Measurements from ENCODE around the gene ALG14.
"Not testable (repeated sequence)": the region's sequence is repeated elsewhere in the genome, so short reads cannot be mapped to it uniquely, and the experiment has no call there.

ALG14 gene

DNA sequence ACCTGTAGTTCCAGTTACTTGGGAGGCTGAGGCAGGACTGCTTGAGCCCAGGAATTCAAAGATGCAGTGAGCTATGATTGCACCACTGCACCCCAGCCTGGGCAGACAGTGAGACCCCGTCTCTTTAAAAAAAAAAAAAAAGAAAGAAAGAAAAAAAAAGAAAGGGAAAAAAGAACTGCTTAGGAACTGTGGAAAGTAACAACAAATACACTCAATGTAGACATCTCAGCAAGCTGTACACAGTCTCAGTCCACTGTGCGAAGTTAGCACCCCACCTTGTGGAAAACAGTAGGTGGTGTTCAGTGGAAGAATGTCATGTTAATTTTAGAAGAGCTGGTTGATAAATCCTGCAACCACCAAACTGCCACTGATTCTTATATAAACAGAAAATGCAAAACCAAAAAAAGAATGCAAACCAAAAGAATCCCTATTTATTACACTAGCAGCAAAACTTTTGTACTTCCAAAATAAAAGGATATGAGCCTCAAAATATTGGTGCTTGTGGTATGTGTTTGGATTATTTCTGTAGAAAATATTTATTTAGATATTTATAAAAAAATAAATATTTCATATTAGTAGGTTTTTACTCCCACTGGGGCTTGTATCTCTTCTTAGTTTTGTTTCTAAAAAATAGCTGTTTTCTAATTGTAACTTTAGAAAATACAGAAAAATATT, 31.1 kb downstream of the ALG14 start:
- DNase-seq = no peak

- no peak for DNase-seq
Observed at GRCh38 chr1:95040032-95040525, 32.7 kb downstream of the ALG14 start.

DNA sequence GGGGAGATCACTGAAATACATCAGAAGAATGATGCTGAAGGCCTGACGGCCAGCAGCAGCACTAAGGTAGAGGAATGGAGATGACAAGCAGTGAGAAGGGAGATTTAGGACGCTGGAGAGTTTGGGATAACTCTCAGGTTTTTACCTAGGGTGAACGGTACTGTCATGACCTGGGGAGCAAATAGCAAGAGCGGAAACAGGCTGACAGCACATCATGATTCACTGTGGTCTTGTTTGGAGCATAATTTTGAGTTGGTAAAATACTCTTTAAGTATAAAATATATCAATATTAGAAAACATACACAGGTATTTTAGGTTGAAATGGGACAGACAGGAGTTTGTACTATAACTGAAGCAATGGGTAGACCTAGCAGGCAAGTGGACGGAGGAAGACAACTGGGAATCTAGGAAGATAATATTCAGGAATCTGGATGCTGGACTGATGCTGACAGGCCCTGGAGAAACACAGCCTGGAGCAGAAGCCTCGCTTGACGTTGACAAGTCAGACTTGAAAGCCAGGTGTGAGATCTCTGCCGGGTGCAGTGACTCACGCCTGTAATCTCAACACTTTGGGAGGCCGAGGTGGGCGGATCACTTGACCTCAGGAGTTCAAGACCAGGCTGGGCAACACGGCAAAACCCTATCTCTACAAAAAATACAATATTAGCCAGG, 33.3 kb downstream of the ALG14 start:
- DNase-seq = no peak

DNA sequence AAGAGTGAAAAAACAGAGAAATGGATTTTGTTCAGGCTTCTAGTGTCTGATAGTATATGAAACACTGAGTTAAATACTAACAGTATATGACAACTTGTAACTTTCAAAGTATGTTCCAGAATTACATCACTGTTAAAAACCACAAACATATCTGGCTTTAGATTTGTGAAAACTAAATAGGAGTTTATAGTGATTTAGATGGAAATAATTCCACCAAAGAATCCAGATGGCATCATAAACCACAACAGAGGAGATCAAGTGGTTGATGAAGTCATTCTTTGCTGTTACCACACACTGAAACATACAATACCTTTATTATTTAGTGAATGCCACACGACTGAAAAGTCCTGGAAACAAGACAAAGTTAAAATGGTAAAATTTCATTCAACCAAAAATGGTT, 37.2 kb downstream of the ALG14 start:
- DNase-seq = no peak

- no peak for DNase-seq
Observed at GRCh38 chr1:95034506-95034905, 38.2 kb downstream of the ALG14 start.

- DNase-seq = no peak
Observed at GRCh38 chr1:95033843-95034242, 38.9 kb downstream of the ALG14 start.

DNA sequence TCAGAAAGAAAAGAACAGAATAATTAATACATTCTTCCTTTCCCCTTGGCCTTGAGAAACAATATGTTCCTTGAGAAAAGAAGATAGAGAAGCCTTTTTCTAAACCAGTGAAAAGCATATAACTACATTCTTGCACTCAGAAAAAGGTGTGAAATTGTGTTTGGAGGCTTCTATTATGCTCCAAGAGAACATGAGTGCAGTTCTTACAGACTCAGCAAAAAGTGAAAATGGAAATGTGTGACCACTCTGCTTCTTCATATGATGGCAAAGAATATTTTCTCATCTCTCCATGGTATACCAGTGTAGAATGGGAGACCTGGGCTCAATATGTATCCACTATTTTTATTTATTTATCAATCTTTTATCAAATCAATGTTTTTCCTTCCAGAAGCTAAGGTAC, 43.2 kb downstream of the ALG14 start:
- DNase-seq = no peak

DNA sequence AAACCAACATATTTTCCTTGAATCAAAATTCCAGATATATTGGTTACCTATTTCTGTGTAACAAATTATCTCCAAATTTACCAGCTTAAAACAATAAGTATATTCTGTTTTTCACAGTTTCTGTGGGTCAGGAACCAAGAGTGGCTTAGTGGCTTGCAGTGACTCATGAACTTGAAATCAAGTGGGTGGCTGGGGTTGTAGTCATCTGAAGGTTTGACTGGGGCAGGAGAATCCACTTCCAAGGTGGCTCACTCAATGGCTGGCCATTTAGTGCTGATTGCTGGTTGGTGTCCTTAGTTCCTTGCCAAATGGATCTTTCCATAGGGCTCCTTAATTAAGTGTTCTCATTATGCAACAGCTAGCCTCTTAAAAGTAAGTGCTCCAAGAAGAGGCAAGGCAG, 43.8 kb downstream of the ALG14 start:
- DNase-seq = no peak

GRCh38 chr1:95027046-95027445, 45.7 kb downstream of the ALG14 start:
- DNase-seq = no peak

- DNase-seq = no peak
Observed at GRCh38 chr1:95023399-95024043, 49.2 kb downstream of the ALG14 start.

GRCh38 chr1:95022644-95022926, 50.2 kb downstream of the ALG14 start:
- no peak for DNase-seq

DNA sequence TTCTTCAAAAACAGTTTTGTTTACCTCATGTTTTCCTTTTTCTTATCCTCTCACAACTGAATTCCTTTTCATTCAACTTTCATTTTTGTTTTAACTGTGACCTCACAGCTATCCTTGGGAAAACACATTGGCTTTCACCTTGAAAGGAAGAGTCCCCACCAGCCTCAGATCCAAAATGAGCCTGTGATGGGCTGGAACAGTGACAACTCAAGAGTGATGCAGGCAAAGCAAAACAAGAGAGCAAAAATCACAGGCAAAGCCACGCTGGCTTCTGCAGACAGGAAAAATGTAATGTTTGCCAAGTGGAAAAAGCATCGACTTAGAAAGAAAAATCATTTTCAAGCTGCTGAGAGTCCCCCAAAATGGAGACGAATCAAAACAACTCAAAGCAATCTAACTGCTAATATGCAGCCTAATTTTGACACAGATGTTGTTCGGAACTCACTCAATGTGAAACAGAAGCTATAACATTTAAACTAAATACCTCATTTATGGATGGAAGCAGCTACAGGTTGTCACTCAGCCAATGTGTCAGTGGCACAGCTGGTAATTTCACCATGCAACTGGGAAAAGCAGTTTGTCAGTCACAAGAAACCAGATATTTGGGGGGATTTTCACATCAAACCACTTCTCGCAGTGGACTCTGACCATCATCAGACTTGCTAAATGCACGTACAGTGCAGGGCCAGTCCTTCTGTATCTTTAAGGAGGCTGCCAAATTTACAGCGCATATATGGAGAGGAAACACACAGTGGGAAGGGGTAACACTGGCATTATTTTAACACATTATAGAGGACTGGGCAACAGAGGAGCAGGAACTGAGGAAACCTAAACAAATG, 50.7 kb downstream of the ALG14 start:
- no peak for DNase-seq

- no peak for DNase-seq
Observed at GRCh38 chr1:95021119-95021518, 51.6 kb downstream of the ALG14 start.

GRCh38 chr1:95019466-95019865, 53.3 kb downstream of the ALG14 start:
- not testable (repeated sequence) for DNase-seq

DNA sequence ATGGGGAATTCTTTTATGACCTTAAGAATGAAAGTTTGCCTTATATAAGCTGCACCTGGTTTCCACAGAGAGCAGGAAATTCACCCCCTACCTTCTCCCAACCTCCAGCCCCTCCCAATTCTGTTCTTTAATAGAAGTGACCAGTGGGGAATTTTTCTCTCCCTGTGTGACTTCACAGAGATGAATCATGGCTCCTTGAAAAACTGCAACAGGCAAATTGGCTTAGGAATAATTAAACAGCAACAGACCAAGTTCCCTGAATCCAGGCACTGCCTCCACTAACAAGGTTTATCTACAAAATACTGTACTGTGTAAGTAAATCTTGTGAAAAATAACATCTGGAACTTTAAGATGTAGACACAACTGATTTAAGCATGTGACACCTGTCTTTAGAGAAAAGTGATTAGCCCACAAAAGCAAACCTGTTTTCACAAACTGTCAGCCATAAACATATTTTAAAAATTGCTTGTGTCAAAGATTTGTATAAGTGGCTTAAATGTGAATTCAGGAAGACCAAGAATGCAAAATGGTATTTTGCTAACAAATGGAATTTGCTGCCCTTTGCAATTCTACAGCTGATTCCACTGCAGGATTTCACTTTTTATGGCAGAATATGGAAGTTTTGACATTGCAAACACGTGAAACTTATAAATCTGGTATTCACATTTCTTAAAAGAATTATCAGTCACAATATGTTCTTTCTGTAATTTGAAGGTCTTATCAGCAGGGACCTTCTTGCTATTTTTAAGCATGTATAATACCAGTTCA, 54.0 kb downstream of the ALG14 start:
- no peak for DNase-seq

DNA sequence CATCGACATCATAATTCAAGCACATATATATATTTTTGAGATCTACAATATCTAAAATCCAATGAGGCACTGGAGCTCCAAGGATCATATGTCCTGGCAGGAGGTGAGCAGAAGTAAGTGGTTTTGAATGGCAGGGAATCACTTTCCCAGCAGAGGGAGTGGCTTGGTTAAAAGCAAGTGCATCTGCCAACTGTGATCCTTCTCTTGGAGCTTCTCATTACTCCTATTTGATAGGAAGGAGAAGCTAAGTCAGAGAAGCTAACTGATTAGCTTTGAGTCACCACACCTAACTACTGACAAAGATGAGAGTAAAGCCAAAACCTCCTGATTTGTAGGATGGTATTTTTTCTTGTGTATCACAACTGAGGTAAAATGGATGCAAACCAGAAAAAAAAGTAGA, 55.0 kb downstream of the ALG14 start:
- DNase-seq = no peak

GRCh38 chr1:95015076-95015475, 57.7 kb downstream of the ALG14 start:
- DNase-seq = no peak

DNA sequence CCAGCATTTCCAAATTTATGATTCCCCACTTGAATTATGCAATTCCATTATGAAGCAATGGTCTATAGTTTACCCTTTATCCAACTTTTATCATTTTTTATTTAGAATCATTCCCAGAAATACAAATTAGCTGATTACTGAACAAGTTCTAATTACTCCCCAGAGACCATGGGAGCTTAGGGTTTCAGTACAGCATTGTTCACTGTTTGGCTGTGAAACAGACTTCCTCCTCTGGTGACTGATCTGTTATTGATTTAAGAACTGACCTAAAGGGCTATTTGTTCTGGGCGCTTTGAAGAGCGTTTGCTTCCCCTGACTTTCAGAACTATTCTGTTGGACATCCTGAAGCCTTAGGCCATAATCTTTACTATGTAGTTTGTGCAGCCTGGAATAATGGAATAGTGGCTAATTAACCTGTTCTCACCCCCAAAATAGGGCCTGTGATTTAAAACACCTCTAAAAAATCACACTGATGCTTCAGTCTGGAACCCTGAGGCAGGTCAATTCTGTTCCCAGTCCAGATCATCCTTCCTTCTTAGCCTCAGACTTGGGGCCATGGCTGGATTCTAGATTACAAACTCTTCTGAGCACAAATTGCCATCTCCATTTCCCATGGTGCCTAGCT, 58.7 kb downstream of the ALG14 start:
- DNase-seq = no peak

DNA sequence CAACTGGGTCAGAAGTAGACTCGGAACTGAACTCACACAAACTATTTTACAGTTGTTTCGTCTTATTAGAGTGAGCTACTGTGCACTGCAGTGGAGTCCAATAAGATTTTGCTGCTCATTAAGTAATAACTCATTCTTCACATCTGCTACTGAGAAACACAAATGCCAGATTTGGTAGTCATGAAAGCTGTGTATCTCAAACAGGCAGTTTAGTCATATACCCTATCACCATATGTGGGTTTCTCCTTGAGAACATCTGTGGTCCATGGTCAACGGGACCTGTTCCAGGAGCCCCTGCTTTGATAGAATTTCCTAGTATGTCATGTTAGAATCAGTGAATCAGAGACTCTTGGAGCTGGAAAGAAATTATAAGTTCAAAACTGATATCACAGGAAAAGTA, 60.4 kb downstream of the ALG14 start:
- no peak for DNase-seq

DNA sequence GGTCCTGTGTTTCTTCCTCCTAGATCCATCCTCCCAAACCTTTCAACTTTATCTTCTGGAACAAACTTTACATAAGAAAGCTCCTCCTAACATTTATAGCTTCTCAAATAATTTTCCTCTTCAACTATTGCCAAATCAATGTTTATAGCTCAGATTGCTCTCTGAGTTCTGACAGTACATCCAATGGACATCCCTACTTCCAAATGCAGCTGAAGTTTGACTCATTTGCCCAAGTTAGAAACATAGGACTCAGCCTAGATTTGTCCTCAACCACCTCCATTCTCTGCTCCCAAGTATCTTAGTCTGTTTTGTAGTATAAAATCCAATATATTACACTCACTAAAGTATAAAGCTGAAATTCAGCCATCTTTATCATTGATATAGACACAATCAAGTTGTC, 62.6 kb downstream of the ALG14 start:
- DNase-seq = no peak

DNA sequence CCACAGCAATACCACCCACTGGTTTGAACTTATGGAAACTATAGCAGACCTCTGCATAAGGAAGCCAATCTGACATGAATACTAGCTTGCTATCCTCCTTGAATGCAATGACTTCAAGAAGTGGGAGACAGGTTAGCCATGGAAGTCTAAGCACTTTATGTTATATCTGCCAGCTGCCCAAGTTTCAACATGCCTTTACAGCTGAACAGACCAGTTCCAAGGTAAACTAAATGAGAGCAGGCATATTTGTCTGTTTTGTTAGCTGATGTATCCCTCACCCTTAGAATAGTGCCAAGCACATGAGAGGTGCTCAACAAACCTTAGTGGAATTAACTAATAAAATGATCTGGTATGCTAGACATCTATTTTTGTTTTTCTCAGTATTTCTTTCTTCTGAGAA, 65.1 kb downstream of the ALG14 start:
- no peak for DNase-seq

DNA sequence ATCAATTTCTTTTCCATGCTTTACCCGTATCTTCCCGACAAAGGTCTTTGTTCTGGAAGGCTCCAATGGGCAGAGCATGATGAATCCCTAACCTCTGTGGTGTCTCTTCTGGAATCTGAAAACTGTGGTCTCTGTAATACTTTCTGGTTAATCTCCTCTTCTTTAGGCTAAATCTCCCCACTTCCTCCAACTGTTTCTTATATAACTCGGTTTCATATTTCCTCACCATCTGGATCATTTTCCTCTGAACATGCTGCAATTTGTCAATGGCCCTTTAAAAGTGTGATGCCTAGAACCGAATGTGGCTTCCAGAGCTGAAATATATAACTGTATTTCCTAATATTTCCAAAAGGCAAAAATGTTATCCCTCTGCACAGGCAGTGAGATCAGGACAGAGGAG, 66.1 kb downstream of the ALG14 start:
- no peak for DNase-seq
